ENCODE results near the gene PPFIBP2. TPM values are rescaled to one million over a fixed set of nuclear protein-coding genes. Genes with fewer than 3 reads are reported as not detected.

PPFIBP2 gene
- total and polyA plus RNA-seq, 2 of the 13 experiments (the other 11 are each of a cell fraction or from before 2014, with no cell fraction given), result 15.0 to 52.5 TPM

GRCh38 chr11:7493670-7494069, 20.1 kb upstream of the PPFIBP2 start:
- H3K9me3 ChIP-seq (ENCODE audit: low read length), result no peaks in the 10 kb centered on the region
- no TSS peak for BruUV-seq (replicated peaks)
- H4K20me1 ChIP-seq (ENCODE audit: insufficient read depth, low read length), result no peaks in the 10 kb centered on the region
- in situ Hi-C loops (cut with HindIII; ENCODE audit: extremely low pct_ligation_motif_present, low pct_unique_long_range_greater_than_20kb) (no loop called here), intact Hi-C loops (cut with micrococcal nuclease; ENCODE audit: unreplicated experiment) (no loop called here)
- TF ChIP-seq ZNF280B (CRISPR knock-in tag; IDR thresholded peaks at IDR 0.05; ENCODE audit: borderline replicate concordance) (no peak), LCORL (IDR thresholded peaks at IDR 0.05) (peak; percentile 96), LCORL (CRISPR knock-in tag; IDR thresholded peaks at IDR 0.05) (no peak), ZNF773 (CRISPR knock-in tag; IDR thresholded peaks at IDR 0.05; ENCODE audit: borderline replicate concordance) (no peak), SIN3A (IDR thresholded peaks at IDR 0.05; ENCODE audit: borderline replicate concordance, low read depth, low read length) (no peak)
- CTCF ChIA-PET (ENCODE audit: low intra/inter-chr PET ratio, low total read pairs), result no interaction called here
- H3K79me2 ChIP-seq (ENCODE audit: insufficient read depth, low read length), result no peaks in the 10 kb centered on the region
- 50% methylated on average over 2 of the region's 2 CpGs for WGBS (ENCODE audit: low lambda C conversion rate)
- no peak overlapping the region for H3K4me3 ChIP-seq (replicated peaks in 1 of 3; ENCODE audit: insufficient read depth in 1 of 3, low read depth in 2 of 3, low read length in 3 of 3)
- POLR2A ChIA-PET, result no interaction called here
- no peak overlapping the region for H3K4me2 ChIP-seq (ENCODE audit: low read depth, low read length)
- no peak overlapping the region for H2AFZ ChIP-seq (ENCODE audit: low read length)
- no peak overlapping the region for H3K9ac ChIP-seq (ENCODE audit: insufficient read depth, low read depth, low read length)
- no peaks in the 10 kb centered on the region; a peak in 1 of 5 replicates for H3K27me3 ChIP-seq (ENCODE audit: control insufficient read depth in 1 of 2, insufficient read depth in 2 of 2, low read length in 2 of 2)
- no peaks in the 10 kb centered on the region for H3K36me3 ChIP-seq (replicated peaks in 1 of 2; ENCODE audit: control insufficient read depth in 1 of 2, insufficient read depth in 2 of 2, low read length in 2 of 2)
- H3K4me1 ChIP-seq (ENCODE audit: insufficient read depth, low read length), result peaks cover 16% of the 10 kb centered on the region
- H3K27ac ChIP-seq (ENCODE audit: extremely low read length, insufficient read depth, low read length), result no peak overlapping the region
- FAIRE-seq (no peak), ATAC-seq (no peak), DNase-seq (ENCODE audit: low spot score) (no peak)

- ChIA-PET POLR2A (no interaction called here), CTCF (ENCODE audit: low intra/inter-chr PET ratio, low total read pairs) (no interaction called here)
- Histone ChIP-seq H2AFZ (ENCODE audit: low read length) (no peak overlapping the region), H3K79me2 (ENCODE audit: insufficient read depth, low read length) (no peaks in the 10 kb centered on the region), H4K20me1 (ENCODE audit: insufficient read depth, low read length) (no peaks in the 10 kb centered on the region), H3K27ac (ENCODE audit: extremely low read length, insufficient read depth, low read length) (no peak overlapping the region), H3K4me3 (replicated peaks in 1 of 3; ENCODE audit: insufficient read depth in 1 of 3, low read depth in 2 of 3, low read length in 3 of 3) (no peak overlapping the region), H3K36me3 (replicated peaks in 1 of 2; ENCODE audit: control insufficient read depth in 1 of 2, insufficient read depth in 2 of 2, low read length in 2 of 2) (no peaks in the 10 kb centered on the region), H3K4me2 (ENCODE audit: low read depth, low read length) (peak overlapping the region; percentile 30; the same call in 1 of the 2 replicates), H3K4me1 (ENCODE audit: insufficient read depth, low read length) (peaks cover 16% of the 10 kb centered on the region), H3K9me3 (ENCODE audit: low read length) (no peaks in the 10 kb centered on the region), H3K27me3 (ENCODE audit: control insufficient read depth in 1 of 2, insufficient read depth in 2 of 2, low read length in 2 of 2) (no peaks in the 10 kb centered on the region; a peak in 1 of 5 replicates), H3K9ac (ENCODE audit: insufficient read depth, low read depth, low read length) (no peak overlapping the region)
- in situ Hi-C loops (cut with HindIII; ENCODE audit: extremely low pct_ligation_motif_present, low pct_unique_long_range_greater_than_20kb), result no loop called here
- intact Hi-C loops (cut with micrococcal nuclease; ENCODE audit: unreplicated experiment), result no loop called here
- FAIRE-seq (peak; percentile 28), DNase-seq (ENCODE audit: low spot score) (peak; percentile 20), ATAC-seq (peak; percentile 88)
- WGBS (ENCODE audit: low lambda C conversion rate), result 11% methylated on average over 5 of the region's 5 CpGs
- BruUV-seq (replicated peaks), result no TSS peak
- peak; percentile 50; the same call in 1 of the 2 replicates for TF ChIP-seq SKIL (CRISPR knock-in tag; IDR thresholded peaks at IDR 0.05; ENCODE audit: borderline replicate concordance)
- TF ChIP-seq TEAD2 (CRISPR knock-in tag; IDR thresholded peaks at IDR 0.05), result no peak
- TF ChIP-seq HNF4G (IDR thresholded peaks at IDR 0.05; ENCODE audit: borderline replicate concordance, low read depth, low read length), result 0 out of 2 replicates have a peak, but pooled peaks have one; percentile 50
- no peak for TF ChIP-seq HNF4G (CRISPR knock-in tag; IDR thresholded peaks at IDR 0.05; ENCODE audit: borderline replicate concordance, low read depth)
- 0 out of 2 replicates have a peak, but pooled peaks have one; percentile 46 for TF ChIP-seq RCOR2 (CRISPR knock-in tag; IDR thresholded peaks at IDR 0.05)
- TF ChIP-seq ZNF503 (CRISPR knock-in tag; IDR thresholded peaks at IDR 0.05), result no peak
- peak; percentile 78 for TF ChIP-seq HNF4A (CRISPR knock-in tag; IDR thresholded peaks at IDR 0.05)
- TF ChIP-seq RXRA (CRISPR knock-in tag; IDR thresholded peaks at IDR 0.05), result 0 out of 2 replicates have a peak, but pooled peaks have one; percentile 19
Observed at GRCh38 chr11:7494086-7494745, 19.6 kb upstream of the PPFIBP2 start.
